ENCODE data around the gene SKIC8.

Gene SKIC8

GRCh38 chr15:78322724-78323521 lies 23.5 kb upstream of the SKIC8 start:
- in situ Hi-C loops (cut with HindIII; ENCODE audit: low sequenced_read_pairs) = loop anchor here (25.0 kb wide), 1 partner anchor 89 kb away; no protein-coding TSS in a partner anchor

GRCh38 chr15:78322243-78322642 lies 22.8 kb upstream of the SKIC8 start:
- in situ Hi-C loops (cut with HindIII; ENCODE audit: low sequenced_read_pairs) = loop anchor here (25.0 kb wide), 1 partner anchor 90 kb away; no protein-coding TSS in a partner anchor

- in situ Hi-C loops (cut with HindIII; ENCODE audit: low sequenced_read_pairs) = loop anchor here (25.0 kb wide), 1 partner anchor 91 kb away; no protein-coding TSS in a partner anchor
Measured at GRCh38 chr15:78321786-78322185, 22.4 kb upstream of the SKIC8 start.

GRCh38 chr15:78321041-78321570 lies 21.7 kb upstream of the SKIC8 start:
- in situ Hi-C loops (cut with HindIII; ENCODE audit: low sequenced_read_pairs) = loop anchor here (25.0 kb wide), 1 partner anchor 91 kb away; no protein-coding TSS in a partner anchor

- in situ Hi-C loops (cut with HindIII; ENCODE audit: low sequenced_read_pairs) = loop anchor here (25.0 kb wide), 1 partner anchor 92 kb away; no protein-coding TSS in a partner anchor
Measured at GRCh38 chr15:78320183-78320582, 20.8 kb upstream of the SKIC8 start.

GRCh38 chr15:78319588-78319987 lies 20.2 kb upstream of the SKIC8 start:
- in situ Hi-C loops (cut with HindIII; ENCODE audit: low sequenced_read_pairs) = loop anchor here (25.0 kb wide), 1 partner anchor 93 kb away; no protein-coding TSS in a partner anchor

GRCh38 chr15:78317145-78317836 lies 17.9 kb upstream of the SKIC8 start:
- in situ Hi-C loops (cut with HindIII; ENCODE audit: low sequenced_read_pairs) = loop anchor here (25.0 kb wide), 1 partner anchor 95 kb away; no protein-coding TSS in a partner anchor

GRCh38 chr15:78316283-78317083 lies 17.1 kb upstream of the SKIC8 start:
- in situ Hi-C loops (cut with HindIII; ENCODE audit: low sequenced_read_pairs) = loop anchor here (25.0 kb wide), 1 partner anchor 96 kb away; no protein-coding TSS in a partner anchor

- in situ Hi-C loops (cut with HindIII; ENCODE audit: low sequenced_read_pairs) = loop anchor here (25.0 kb wide), 1 partner anchor 97 kb away; no protein-coding TSS in a partner anchor
Measured at GRCh38 chr15:78315686-78316282, 16.4 kb upstream of the SKIC8 start.

- in situ Hi-C loops (cut with HindIII; ENCODE audit: low sequenced_read_pairs) = loop anchor here (25.0 kb wide), 1 partner anchor 98 kb away; no protein-coding TSS in a partner anchor
Measured at GRCh38 chr15:78314181-78314581, 14.8 kb upstream of the SKIC8 start.

GRCh38 chr15:78313383-78313782 lies 14.0 kb upstream of the SKIC8 start:
- in situ Hi-C loops (cut with HindIII; ENCODE audit: low sequenced_read_pairs) = loop anchor here (25.0 kb wide), 1 partner anchor 99 kb away; no protein-coding TSS in a partner anchor

GRCh38 chr15:78312957-78313356 lies 13.5 kb upstream of the SKIC8 start:
- in situ Hi-C loops (cut with HindIII; ENCODE audit: low sequenced_read_pairs) = loop anchor here (25.0 kb wide), 1 partner anchor 99 kb away; no protein-coding TSS in a partner anchor

GRCh38 chr15:78312536-78312935 lies 13.1 kb upstream of the SKIC8 start:
- in situ Hi-C loops (cut with HindIII; ENCODE audit: low sequenced_read_pairs) = loop anchor here (25.0 kb wide), 1 partner anchor 100 kb away; no protein-coding TSS in a partner anchor

GRCh38 chr15:78311292-78311691 lies 11.9 kb upstream of the SKIC8 start:
- in situ Hi-C loops (cut with HindIII; ENCODE audit: low sequenced_read_pairs) = loop anchor here (25.0 kb wide), 1 partner anchor 101 kb away; no protein-coding TSS in a partner anchor

GRCh38 chr15:78308422-78309032 lies 9.1 kb upstream of the SKIC8 start:
- in situ Hi-C loops (cut with HindIII; ENCODE audit: low sequenced_read_pairs) = loop anchor here (25.0 kb wide), 1 partner anchor 104 kb away; no protein-coding TSS in a partner anchor

GRCh38 chr15:78307976-78308375 lies 8.6 kb upstream of the SKIC8 start:
- in situ Hi-C loops (cut with HindIII; ENCODE audit: low sequenced_read_pairs) = loop anchor here (25.0 kb wide), 1 partner anchor 104 kb away; no protein-coding TSS in a partner anchor

GRCh38 chr15:78306176-78306774 lies 6.9 kb upstream of the SKIC8 start:
- in situ Hi-C loops (cut with HindIII; ENCODE audit: low sequenced_read_pairs) = loop anchor here (25.0 kb wide), 1 partner anchor 106 kb away; no protein-coding TSS in a partner anchor
